NCI-H2227 (cell line): ENCODE data around the gene MAN2B2.
A peak's percentile ranks its signal among the peaks of the same experiment; 100 is the strongest.

Experiments
- DNase-seq: peaks from one replicate; lab custom pipeline; 2025; ENCODE audit not compliant: unreplicated experiment; lab: John Stamatoyannopoulos, UW

Gene MAN2B2

GRCh38 chr4:6546091-6546490, 28.9 kb upstream of the MAN2B2 start:
- no peak for DNase-seq

GRCh38 chr4:6546681-6547447, 28.1 kb upstream of the MAN2B2 start:
- peak; percentile 69 for DNase-seq

- peak; percentile 27 for DNase-seq
These were observed 26.6 kb upstream of the MAN2B2 start for GRCh38 chr4:6548201-6548881.

GRCh38 chr4:6548882-6549230, 26.1 kb upstream of the MAN2B2 start:
- DNase-seq, result no peak

GRCh38 chr4:6549445-6549844, 25.5 kb upstream of the MAN2B2 start:
- DNase-seq, result no peak

- DNase-seq, result no peak
These were observed 24.9 kb upstream of the MAN2B2 start for GRCh38 chr4:6549890-6550620.

GRCh38 chr4:6550821-6551220, 24.2 kb upstream of the MAN2B2 start:
- no peak for DNase-seq

- no peak for DNase-seq
These were observed 23.3 kb upstream of the MAN2B2 start for GRCh38 chr4:6551660-6552059.

- DNase-seq, result no peak
These were observed 19.5 kb upstream of the MAN2B2 start for GRCh38 chr4:6555519-6555918.

- no peak for DNase-seq
These were observed 18.7 kb upstream of the MAN2B2 start for GRCh38 chr4:6556263-6556662.

- no peak for DNase-seq
These were observed 17.8 kb upstream of the MAN2B2 start for GRCh38 chr4:6557185-6557584.

GRCh38 chr4:6557856-6558255, 17.1 kb upstream of the MAN2B2 start:
- no peak for DNase-seq

- no peak for DNase-seq
These were observed 14.4 kb upstream of the MAN2B2 start for GRCh38 chr4:6560416-6561172.

GRCh38 chr4:6561173-6561516, 13.8 kb upstream of the MAN2B2 start:
- DNase-seq, result no peak

- no peak for DNase-seq
These were observed 13.2 kb upstream of the MAN2B2 start for GRCh38 chr4:6561706-6562371.

- peak; percentile 34 for DNase-seq
These were observed 11.8 kb upstream of the MAN2B2 start for GRCh38 chr4:6562931-6563901.

GRCh38 chr4:6563935-6564645, 10.9 kb upstream of the MAN2B2 start:
- no peak for DNase-seq

- DNase-seq, result no peak
These were observed 9.1 kb upstream of the MAN2B2 start for GRCh38 chr4:6565691-6566390.
